IPS-15b (cell line): ENCODE results near the gene SLMAP.

Experiments used
- H3K27me3 ChIP-seq: one replicate; pipeline ENCODE4 v1.6.1; 2013; ENCODE audit warnings: low read length; ENCODE audit not compliant: control insufficient read depth, insufficient read depth
- H3K36me3 ChIP-seq: one replicate; pipeline ENCODE4 v1.6.1; 2013; ENCODE audit warnings: low read length; ENCODE audit not compliant: control insufficient read depth, insufficient read depth
- H3K4me1 ChIP-seq: one replicate; pipeline ENCODE4 v1.6.1; 2013; ENCODE audit warnings: mild to moderate bottlenecking, low read length; ENCODE audit not compliant: control insufficient read depth, insufficient read depth
- H3K4me3 ChIP-seq: one replicate; pipeline ENCODE4 v1.5.1; 2013; ENCODE audit warnings: low read depth, low read length
- H3K9ac ChIP-seq: one replicate; pipeline ENCODE4 v1.6.1; 2013; ENCODE audit warnings: low read depth, mild to moderate bottlenecking, low read length
- H3K9me3 ChIP-seq: one replicate; pipeline ENCODE4 v1.6.1; 2013; ENCODE audit warnings: mild to moderate bottlenecking, low read length; ENCODE audit not compliant: control insufficient read depth, insufficient read depth

Gene SLMAP

DNA sequence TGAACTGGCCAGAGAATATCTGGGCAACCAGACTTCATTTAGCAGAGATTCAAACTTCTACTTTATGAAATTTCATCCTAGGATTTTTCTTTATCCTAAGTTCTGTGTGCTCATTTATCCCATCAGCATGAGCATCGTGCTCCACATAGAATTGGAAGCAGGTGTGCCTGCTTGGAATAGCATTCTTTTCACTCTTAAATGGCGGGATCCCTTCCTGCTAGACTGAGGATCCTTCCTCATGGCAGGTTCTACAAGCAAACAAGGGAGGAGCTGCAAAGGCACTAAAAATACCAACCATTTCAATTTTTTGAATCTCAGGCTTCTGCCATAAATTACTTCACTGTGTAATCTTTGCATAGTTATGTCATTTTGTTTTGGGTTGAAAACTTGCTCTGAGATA lies 177.5 kb downstream of the SLMAP start:
- Histone ChIP-seq H3K9me3 (no peaks in the 10 kb centered on the region), H3K36me3 (no peaks in the 10 kb centered on the region), H3K9ac (no peak overlapping the region), H3K4me1 (no peaks in the 10 kb centered on the region), H3K27me3 (no peaks in the 10 kb centered on the region), H3K4me3 (no peak overlapping the region)

DNA sequence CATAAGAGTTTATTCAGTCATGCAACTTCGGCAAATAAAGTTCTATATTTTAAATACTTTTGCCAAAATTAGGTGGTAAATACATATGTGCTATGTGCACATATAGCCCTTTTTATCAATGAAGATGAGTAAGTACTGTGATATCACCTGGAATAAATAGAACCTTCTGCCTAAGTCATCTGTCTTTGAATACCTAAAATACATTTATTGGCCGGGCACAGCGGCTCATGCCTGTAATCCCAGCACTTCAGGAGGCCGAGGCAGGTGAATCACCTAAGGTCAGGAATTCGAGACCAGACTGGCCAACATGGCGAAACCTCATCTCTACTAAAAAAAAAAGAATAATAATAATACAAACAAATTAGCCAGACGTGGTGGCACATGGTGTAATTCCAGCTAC lies 178.3 kb downstream of the SLMAP start:
- no peaks in the 10 kb centered on the region for H3K27me3 ChIP-seq
- no peaks in the 10 kb centered on the region for H3K36me3 ChIP-seq
- H3K4me3 ChIP-seq, result no peak overlapping the region
- no peaks in the 10 kb centered on the region for H3K4me1 ChIP-seq
- no peaks in the 10 kb centered on the region for H3K9me3 ChIP-seq
- H3K9ac ChIP-seq, result no peak overlapping the region

DNA sequence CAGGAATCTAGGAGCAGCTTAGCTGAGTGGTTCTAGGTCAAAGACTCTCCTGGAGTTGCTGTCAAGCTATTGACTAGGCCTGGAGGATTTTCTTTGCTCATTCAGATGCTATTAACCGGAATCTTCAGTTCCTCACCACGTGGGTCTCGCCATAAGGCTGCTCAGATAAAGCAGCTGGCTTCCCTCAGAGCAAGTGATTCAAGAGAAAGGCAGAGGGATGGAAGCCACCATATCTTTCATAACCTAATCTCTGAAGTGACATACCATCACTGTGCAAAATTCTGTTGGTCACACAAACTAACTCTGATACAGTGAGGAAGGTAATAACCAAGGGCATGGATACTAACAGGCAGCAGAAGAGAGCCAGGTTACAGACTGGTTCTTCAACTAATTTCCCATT lies 179.4 kb downstream of the SLMAP start:
- H3K36me3 ChIP-seq, result no peaks in the 10 kb centered on the region
- H3K9me3 ChIP-seq, result no peaks in the 10 kb centered on the region
- H3K4me3 ChIP-seq, result no peak overlapping the region
- H3K27me3 ChIP-seq, result no peaks in the 10 kb centered on the region
- H3K9ac ChIP-seq, result no peak overlapping the region
- H3K4me1 ChIP-seq, result no peaks in the 10 kb centered on the region

DNA sequence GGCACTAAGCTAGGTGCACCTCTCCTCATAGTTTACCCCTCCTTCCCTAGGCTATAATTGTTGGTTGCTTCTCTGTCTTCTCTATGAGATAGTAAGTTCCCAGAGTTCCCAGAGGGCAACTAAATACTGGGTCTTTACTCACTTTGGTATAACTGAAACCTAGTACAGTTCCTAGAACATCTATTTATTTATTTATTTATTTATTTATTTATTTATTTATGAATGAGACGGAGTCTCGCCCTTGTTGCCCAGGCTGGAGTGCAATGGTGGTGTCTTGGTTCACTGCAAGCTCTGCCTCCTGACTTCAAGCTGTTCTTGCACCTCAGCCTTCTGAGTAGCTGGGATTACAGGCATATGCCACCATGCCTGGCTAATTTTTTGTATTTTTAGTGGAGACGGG lies 181.0 kb downstream of the SLMAP start:
- Histone ChIP-seq H3K9ac (no peak overlapping the region), H3K4me1 (no peaks in the 10 kb centered on the region), H3K9me3 (no peaks in the 10 kb centered on the region), H3K36me3 (no peaks in the 10 kb centered on the region), H3K27me3 (no peaks in the 10 kb centered on the region), H3K4me3 (no peak overlapping the region)

DNA sequence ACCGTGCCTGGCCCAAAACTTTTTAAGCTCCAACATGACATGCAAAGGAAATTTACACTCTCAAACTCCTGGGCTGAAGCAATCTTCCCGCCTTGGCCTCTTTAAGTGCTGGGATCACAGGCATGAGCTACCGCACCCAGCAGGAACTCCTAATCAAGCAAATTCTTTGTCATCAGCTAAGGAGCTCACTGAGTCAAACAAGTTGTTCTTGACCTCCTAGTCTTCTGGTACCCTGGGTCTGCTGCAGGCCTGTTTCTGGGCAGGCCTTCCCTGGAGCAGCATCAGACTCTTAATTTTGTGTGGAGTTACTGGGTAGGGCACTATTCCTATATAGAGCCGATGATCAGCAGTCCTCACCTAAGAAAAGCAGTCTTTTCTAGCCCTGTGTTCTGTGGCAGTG lies 183.7 kb downstream of the SLMAP start:
- Histone ChIP-seq H3K4me1 (no peaks in the 10 kb centered on the region), H3K4me3 (no peak overlapping the region), H3K27me3 (no peaks in the 10 kb centered on the region), H3K36me3 (no peaks in the 10 kb centered on the region), H3K9me3 (no peaks in the 10 kb centered on the region), H3K9ac (no peak overlapping the region)

DNA sequence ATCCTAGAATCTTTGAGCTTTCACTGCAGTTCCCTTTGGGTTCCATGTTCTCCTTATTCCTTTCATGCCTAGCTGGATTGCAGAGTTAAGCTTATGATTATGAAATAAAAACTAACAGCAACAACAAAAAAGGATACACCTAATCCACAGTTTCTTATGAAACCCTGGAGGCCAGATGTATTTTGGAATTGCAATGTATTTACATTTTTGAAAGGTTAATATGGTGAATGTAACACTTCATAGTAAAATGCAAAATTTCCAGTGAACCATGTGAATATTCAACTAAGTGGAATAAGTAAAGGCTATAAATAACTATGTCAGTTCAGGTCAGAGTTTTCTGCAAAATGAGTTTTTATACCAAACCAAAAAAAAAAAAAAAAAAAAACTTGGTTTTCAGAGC lies 186.3 kb downstream of the SLMAP start:
- no peaks in the 10 kb centered on the region for H3K27me3 ChIP-seq
- no peaks in the 10 kb centered on the region for H3K36me3 ChIP-seq
- H3K4me3 ChIP-seq, result no peak overlapping the region
- H3K4me1 ChIP-seq, result no peaks in the 10 kb centered on the region
- H3K9ac ChIP-seq, result no peak overlapping the region
- no peaks in the 10 kb centered on the region for H3K9me3 ChIP-seq

DNA sequence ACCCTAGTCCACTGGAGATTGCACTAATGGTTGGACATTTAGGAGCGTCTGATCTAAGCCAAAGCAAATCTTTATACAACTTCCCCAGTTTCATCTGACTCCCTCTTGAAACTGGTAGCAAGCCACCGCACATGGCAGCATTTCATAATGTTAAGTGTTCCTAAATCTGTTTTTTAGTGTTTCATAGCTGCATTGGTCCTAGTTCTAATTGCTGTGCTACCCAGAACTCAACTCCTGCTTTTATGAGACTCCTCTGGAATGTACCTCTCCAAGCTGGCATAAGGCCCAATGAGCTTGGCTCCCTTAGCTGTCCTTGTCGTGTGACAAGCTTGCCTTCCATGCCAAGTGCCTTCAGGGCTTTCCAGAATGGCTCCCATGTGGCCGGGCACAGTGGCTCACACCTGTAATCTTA lies 186.8 kb downstream of the SLMAP start:
- H3K4me1 ChIP-seq, result no peaks in the 10 kb centered on the region
- no peak overlapping the region for H3K4me3 ChIP-seq
- no peaks in the 10 kb centered on the region for H3K9me3 ChIP-seq
- H3K36me3 ChIP-seq, result no peaks in the 10 kb centered on the region
- no peak overlapping the region for H3K9ac ChIP-seq
- H3K27me3 ChIP-seq, result no peaks in the 10 kb centered on the region

DNA sequence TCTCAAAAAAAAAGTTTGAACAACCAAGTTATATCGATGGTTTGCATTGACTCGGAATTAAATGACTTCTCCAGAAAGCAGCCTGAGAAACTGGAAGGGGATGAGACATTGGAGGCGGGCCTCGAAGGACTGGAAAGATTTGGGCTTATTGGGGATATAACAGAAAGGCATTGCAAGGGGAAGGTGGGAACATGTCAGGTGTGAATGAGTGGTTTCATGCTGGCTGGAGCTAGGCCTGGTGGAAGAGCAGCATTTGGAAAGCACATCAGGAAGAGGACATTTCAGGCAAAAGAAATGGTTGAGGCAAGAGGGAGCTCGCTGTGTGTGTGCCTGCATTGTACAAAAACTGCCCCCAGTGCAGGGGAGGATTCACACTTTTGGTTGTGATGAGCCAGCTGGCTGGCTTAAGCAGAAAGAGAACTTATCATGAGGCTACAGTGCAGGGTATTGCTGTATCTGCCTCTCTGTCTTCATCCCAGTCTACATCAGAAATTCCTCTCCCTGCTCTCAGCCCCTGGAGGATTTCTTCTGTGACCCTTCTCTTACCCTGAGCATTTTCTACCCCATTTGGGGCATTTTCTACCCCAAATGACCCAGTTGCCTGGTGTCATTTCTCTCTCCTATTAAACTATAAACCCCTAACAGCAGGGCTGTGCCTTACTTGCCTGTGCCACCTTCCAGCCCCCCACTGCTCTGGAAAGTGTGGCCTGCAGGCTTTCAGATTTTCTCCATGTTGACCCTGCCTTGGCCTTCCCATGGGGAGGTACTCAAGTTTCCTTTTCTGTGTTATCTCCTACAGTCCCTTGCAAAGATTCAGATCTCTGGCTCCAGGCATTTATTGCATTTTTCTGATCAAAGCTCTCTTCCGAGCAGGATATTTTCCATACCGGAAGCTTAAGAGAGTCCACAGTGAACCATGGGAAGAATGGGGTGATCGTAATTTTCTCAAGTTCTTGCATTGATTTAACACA lies 187.7 kb downstream of the SLMAP start:
- H3K9ac ChIP-seq, result no peak overlapping the region
- no peak overlapping the region for H3K4me3 ChIP-seq
- no peaks in the 10 kb centered on the region for H3K27me3 ChIP-seq
- H3K9me3 ChIP-seq, result no peaks in the 10 kb centered on the region
- H3K36me3 ChIP-seq, result no peaks in the 10 kb centered on the region
- H3K4me1 ChIP-seq, result peaks cover 9% of the 10 kb centered on the region

DNA sequence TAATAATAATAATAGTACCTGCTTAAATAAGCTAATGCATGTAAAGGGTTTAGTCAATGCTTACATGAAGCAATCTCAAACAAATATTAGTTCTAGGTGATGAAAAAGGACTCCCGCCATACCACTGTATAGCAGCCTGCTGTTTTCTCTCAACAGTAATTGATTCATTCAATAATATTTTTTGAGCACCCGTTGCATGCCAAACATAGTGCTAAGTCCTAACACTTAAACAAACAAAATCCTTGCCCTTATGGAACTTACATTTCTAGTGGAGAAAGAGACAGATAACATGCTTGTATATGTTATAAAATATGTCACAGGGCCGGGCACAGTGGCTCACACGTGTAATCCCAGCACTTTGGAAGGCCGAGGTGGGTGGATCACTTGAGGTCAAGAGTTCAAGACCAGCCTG lies 190.9 kb downstream of the SLMAP start:
- no peak overlapping the region for H3K9ac ChIP-seq
- no peaks in the 10 kb centered on the region for H3K27me3 ChIP-seq
- no peaks in the 10 kb centered on the region for H3K9me3 ChIP-seq
- no peaks in the 10 kb centered on the region for H3K36me3 ChIP-seq
- no peak overlapping the region for H3K4me3 ChIP-seq
- H3K4me1 ChIP-seq, result peaks cover 17% of the 10 kb centered on the region

DNA sequence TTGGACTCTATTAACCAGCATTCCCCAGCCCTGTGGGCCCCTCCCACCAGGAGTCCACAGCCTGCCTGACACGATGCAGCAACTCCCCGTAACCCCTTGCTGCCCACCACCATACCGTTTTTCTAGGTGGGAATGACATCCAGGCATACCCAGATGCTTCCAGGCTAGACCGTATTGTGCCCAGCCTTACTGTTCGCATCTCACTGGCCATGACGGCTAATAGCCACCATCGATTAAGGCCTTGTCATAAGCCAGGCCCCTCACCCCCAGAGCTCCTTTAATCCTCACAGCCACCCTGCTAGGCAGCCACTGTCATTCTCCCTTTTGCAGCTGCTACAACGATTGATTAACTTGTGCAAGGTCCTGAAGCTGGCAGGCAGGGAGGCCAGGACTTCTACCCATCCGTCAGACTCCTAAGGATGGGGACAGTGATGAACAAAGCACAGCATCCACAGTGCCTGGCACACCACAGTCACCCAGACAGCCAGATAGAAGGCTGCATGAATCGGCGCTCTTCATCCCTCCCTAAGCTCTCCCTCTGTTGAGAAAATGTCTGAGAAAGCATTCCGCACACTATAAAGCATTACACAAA lies 192.1 kb downstream of the SLMAP start:
- Histone ChIP-seq H3K36me3 (no peaks in the 10 kb centered on the region), H3K9me3 (no peaks in the 10 kb centered on the region), H3K27me3 (no peaks in the 10 kb centered on the region), H3K4me1 (peaks cover 19% of the 10 kb centered on the region), H3K9ac (no peak overlapping the region), H3K4me3 (no peak overlapping the region)

DNA sequence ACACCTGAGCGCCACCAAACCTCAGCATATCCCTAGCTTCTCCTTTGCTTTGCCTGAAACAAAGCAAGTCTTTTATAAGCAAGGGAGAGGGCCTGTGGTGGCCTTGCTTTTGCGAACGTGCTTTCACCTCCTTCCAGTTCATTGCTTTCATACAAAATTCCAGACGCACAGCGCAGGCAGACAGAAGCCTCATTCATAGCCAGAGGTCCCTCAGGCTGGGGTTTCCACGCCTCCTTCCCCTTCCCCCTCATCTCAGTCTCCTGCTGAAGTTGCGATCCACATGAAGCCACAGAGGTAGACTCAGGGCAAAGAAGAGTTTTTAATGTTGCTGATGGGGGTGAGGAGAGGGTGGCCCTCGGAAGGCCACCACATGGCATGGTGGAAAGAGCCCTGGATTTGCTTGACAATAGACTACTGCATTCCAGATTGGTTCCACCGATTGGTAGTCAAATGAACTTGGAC lies 192.7 kb downstream of the SLMAP start:
- no peaks in the 10 kb centered on the region for H3K36me3 ChIP-seq
- H3K9ac ChIP-seq, result no peak overlapping the region
- no peak overlapping the region for H3K4me3 ChIP-seq
- no peaks in the 10 kb centered on the region for H3K27me3 ChIP-seq
- H3K4me1 ChIP-seq, result peaks cover 19% of the 10 kb centered on the region
- H3K9me3 ChIP-seq, result no peaks in the 10 kb centered on the region

DNA sequence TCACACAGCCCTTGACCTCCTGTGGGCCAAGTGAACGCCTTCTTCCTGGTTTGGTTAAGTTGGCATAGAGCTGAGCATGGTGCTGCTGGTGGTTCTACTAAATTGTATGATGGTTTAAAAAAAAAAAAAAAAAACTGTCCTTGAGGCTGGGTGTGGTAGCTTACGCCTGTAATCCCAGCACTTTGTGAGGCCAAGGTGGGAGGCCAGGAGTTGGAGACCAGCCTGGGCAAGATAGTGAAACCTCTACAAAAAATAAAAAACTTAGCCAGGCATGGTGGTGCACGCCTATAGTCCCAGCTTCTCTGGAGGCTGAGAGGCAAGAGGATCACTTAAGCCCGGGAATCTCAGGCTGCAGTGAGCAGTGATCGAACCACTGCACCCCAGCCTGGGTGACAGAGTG lies 193.2 kb downstream of the SLMAP start:
- Histone ChIP-seq H3K4me3 (no peak overlapping the region), H3K36me3 (no peaks in the 10 kb centered on the region), H3K9me3 (no peaks in the 10 kb centered on the region), H3K4me1 (peaks cover 19% of the 10 kb centered on the region), H3K9ac (no peak overlapping the region), H3K27me3 (no peaks in the 10 kb centered on the region)
